ENCODE measurements around the gene KSR1. TPM values are rescaled to one million over a fixed set of nuclear protein-coding genes. Genes with fewer than 3 reads are reported as not detected.
A peak's percentile ranks its signal among the peaks of the same experiment; 100 is the strongest.

The KSR1 gene
- total RNA-seq, 2 donors from 2014 or later: 15.5 to 23.8 TPM

DNA sequence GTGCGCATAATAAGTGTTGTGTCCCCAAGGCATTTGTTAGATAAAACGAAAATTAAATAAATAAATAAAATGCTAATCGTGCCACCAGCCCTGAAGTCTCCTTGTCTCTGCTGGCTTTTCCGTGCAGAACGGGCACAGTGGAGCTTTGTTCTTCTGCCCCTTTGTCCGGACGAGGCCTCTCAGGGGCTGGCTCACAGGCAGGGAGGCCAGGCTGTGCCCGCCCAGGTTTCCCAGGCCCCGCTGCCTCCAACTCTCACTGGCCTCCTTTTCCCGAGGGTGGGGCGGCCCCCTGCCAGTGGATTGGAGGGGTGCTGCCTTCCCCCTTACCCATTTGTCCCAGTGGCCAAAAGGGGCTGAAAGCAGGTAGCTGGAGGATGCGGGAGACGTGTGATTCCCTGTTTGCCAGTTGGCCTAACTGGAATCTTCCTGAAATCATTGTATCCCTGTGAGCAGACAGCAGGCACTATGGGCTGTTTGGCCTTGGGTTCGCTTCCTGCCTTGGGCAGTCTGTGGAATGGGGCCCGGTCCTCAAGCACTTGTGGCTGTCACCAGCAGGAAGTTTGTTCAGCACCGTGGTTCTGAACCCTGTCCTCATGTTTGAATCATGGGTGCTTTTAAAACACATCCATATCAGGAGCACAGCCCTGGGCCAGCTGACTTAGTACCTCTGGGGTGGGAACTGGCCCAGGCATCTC is 64.4 kb downstream of the KSR1 start:
- no peak for ATAC-seq
- DNase-seq: no peak
- intact Hi-C loops (cut with DNase I): no loop called here

DNA sequence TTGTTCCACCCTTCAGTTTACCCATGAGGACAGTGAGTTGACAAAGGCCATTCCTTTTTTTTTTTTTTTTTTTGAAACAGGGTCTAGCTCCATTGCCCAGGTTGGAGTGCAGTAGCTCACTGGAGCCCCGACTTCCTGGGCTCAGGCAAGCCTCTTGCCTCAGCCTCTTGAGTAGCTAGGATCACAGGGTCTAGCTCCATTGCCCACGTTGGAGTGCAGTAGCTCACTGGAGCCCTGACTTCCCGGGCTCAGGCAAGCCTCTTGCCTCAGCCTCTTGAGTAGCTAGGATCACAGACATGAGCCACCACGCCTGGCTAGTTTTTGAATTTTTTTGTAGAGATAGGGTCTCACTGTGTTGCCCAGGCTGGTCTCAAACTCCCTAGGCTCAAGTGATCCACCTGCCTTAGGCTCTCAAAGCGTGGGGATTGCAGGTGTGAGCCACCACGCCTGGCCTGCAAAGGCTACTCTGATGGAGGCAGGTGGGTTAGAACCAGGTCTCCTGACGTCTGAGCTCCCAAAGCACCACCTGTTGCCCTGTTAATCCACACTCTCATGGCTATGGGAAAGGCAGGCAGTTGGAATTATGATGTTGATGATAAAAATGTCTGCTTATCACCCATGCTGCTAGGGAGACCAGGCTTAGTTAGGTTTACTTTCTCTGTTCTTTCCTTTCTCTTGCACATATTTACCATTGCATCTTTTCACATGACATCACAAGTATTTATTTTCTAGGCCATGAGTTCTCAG is 65.2 kb downstream of the KSR1 start:
- DNase-seq (no peak), ATAC-seq (no peak)
- intact Hi-C loops (cut with DNase I): no loop called here

DNA sequence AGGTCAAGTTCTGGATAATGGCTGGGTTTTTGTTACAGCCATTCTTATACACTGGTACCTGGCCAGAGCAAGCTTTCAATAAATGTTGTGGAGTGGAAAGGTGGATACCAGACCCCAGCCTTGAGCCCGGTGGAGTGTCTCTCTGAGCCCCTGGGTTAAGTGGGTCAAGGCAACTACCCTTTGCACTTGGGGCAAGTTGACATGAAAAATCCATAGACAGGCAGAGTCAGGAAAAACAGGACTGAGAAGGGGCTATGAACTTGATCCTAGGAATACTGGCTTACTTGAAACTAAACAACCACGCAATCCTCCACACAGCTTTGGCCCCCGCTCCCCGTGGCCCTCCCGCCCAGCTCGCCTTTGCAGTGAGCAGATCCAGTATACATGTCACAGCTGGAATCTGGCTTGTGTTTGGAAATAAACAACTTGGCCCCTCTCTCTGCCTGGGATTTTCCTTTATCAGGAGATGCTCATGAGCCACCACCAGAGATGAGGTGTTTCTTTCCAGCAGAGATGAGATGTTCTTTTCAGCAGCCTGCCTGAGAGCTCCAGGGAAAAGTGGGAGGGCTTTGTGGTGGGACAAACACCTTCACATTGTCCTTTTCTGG is 65.9 kb downstream of the KSR1 start:
- intact Hi-C loops (cut with DNase I): no loop called here
- no peak for ATAC-seq

DNA sequence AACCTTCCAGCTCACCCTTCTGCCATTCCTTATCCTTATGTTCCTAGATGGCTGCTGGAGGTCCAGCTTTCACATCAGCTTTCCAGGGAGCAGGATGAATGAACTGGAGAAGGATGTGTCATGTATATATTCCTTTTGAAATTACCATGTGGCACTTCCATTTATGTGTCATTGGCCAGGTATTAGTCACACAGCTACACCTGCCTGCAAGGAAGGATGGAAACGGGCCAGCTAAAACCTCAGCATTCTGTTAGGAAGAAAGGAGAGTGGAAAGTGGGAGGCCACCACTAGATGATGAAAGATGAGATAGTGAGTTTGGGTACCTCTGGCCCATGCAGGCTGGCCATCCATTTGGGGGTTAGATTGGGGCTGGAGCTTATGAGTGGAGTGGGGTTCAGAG is 67.5 kb downstream of the KSR1 start:
- DNase-seq: no peak
- intact Hi-C loops (cut with DNase I): no loop called here
- ATAC-seq: no peak

More for the DNA sequence above, 65.9 kb downstream of the KSR1 start:
- DNase-seq: no peak

DNA sequence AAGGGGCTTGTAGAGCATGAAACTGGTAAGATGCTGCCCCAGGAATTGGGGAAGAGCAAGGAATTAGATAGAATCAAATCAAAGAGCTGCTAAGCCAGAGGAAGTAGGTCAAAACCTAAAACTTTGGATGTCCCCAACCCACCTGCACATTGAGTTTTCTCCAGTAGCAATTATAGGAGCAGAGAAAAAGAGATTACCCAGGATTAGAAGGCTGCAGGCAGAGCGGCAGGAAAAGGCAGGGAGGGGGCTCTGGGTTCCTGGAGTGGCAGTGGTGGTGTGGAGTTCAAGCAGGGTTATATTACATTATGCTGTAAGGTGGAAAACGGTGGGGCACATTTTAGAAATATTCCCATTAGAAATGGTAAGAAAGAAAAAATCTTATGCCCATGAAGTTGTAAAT is 68.3 kb downstream of the KSR1 start:
- ATAC-seq (no peak), DNase-seq (no peak)
- intact Hi-C loops (cut with DNase I): no loop called here

- DNase-seq (no peak), ATAC-seq (no peak)
- intact Hi-C loops (cut with DNase I): no loop called here
Measured at GRCh38 chr17:27525316-27525715, 69.1 kb downstream of the KSR1 start.

GRCh38 chr17:27525836-27526603 is 69.8 kb downstream of the KSR1 start:
- DNase-seq (no peak), ATAC-seq (no peak)
- intact Hi-C loops (cut with DNase I): no loop called here

GRCh38 chr17:27526604-27527002 is 70.4 kb downstream of the KSR1 start:
- peak; percentile 59 for DNase-seq
- ATAC-seq: peak in 1 of 2 donors; percentile 63
- intact Hi-C loops (cut with DNase I): no loop called here

DNA sequence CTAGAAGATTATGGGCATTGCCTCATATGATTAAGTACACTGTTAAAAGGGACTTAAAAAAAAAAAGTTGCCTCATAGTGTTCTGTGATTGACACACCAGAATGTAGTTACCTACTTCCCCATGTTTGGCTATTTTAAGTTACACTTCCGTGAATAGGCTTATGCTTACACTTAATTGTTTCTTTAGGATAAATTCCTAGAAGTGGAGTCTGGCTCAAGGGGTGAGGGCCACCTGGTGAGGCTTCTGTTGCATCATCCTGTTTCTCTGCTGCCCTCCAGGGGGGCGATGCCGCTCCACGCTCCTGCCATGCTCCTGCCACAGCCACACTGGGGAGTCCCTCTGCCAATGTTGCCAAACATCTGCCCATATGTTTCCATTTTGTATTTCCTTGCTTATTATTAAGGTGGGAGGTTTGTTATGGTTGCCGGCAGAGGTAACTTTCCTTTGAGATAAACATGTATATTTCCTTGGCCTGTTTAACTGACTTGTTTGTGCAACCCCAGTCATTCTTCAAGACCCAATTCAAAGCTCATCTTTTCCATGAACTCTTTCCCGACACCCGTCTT is 73.1 kb downstream of the KSR1 start:
- no peak for DNase-seq
- ATAC-seq: peak; percentile 46 to 56
- intact Hi-C loops (cut with DNase I): no loop called here

DNA sequence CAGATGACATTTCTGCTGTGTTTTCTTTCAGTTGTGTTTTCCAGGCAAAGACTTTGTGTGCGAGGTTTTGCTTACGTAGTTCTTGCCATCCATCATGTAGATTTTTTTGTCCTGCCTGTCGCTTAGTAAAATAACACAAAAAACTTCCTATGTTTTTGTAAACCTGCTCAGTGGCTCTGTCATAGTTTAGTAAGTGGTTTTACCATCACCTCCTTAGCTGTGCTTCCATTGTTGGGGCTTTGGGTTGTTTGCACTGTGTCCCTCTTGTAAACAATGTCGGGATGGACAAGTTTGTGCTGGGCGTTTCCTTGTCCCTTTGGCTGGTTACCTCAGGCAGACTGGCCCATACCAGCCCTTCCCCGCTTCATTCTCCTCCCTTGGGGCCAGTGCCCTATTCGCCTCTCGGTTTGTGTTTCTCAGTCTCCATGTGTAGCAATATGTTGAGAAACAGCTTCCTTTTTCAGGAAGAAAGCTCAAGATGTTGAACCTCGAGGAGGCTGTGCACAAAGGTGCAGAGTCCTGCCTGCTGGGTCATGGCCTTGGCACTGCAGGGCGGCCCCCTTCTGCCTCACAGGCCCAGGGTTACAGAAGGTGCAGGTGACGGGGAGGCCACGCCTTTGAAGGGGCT is 74.6 kb downstream of the KSR1 start:
- intact Hi-C loops (cut with DNase I): no loop called here
- DNase-seq (no peak), ATAC-seq (peak; percentile 23 to 50)

DNA sequence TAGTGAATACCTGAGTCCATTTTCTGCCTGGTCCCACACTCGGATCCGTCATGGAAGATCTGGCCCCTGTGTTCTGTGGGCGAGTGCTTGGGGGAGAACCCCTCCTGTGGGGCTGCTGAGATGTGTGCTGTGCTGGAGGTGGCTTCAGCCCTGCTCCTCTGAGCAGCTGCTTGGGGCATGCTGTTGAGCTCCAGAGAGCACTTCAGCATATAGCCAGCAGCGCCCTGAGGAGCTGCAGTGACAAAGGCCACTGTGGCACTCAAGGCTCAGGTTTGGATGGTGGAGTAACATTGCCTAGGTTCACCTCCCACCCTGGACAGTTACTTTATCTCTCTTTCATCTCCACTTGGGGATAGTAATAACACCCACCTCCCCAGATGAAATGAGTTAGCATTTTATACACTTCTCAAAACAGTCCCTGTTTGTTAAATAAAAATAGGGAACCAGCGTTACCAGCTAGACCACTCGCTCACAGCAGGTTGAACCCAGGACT is 75.3 kb downstream of the KSR1 start:
- intact Hi-C loops (cut with DNase I): no loop called here
- ATAC-seq: no peak

GRCh38 chr17:27532269-27533263 is 76.3 kb downstream of the KSR1 start:
- intact Hi-C loops (cut with DNase I): no loop called here
- peak; percentile 27 to 39 for ATAC-seq
- peak; percentile 48 for DNase-seq

More for the DNA sequence above, 75.3 kb downstream of the KSR1 start:
- no peak for DNase-seq

DNA sequence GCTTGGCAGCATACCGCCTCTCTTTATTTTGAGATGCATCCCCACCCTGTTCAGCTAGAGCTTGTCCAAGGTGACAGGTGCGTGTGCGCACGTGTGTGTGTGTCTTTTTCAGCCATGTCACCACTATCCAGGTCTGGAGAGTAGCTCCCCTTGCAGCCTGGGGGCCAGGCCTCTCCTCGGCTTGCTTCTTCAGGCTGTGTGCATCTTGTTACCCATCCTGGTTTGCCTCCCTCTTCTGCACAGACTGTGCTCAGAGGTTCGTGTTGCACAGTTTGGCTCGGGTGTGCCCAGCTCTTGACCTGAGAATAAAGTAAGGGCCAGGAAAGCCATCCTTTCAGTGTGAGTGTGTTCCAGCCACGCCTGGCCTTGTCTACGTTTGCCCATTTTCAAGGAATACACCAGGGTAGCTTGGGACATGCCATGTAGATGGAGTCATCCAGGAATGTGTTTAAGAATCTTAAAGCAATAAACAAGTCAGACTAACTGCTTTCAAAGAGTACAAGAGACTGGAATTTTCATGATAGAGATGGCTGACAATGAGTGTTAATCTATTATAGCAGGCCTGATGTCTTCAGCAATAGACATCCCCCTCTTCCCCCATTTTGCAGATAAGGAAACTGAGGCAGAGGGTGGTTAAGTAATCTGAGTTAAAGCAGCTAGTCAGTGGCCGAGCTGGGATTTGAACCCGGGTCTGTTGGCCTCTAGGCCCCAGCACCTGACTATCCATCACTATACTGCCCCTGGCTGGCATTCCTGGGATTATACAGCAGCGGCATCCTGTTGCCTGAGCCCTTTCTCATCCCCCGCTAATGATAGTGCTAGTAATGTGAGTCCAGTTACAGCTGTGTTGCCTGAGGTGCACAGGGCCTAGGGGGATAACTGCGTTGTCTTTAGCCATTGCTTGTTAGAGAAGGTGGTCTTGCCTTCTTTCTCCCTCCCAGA is 77.9 kb downstream of the KSR1 start:
- ATAC-seq (peak in 1 of 2 donors; percentile 20), DNase-seq (no peak)
- intact Hi-C loops (cut with DNase I): no loop called here

- intact Hi-C loops (cut with DNase I): no loop called here
- ATAC-seq (no peak), DNase-seq (no peak)
Measured at GRCh38 chr17:27535178-27535928, 79.1 kb downstream of the KSR1 start.

GRCh38 chr17:27535975-27536374 is 79.7 kb downstream of the KSR1 start:
- no peak for DNase-seq
- ATAC-seq: no peak
- intact Hi-C loops (cut with DNase I): no loop called here

GRCh38 chr17:27536781-27537180 is 80.5 kb downstream of the KSR1 start:
- no peak for DNase-seq
- intact Hi-C loops (cut with DNase I): no loop called here
- no peak for ATAC-seq

Data from left cardiac atrium (tissue), 4 donors.